ENCODE results near the gene CAPN8.

CAPN8 gene

DNA sequence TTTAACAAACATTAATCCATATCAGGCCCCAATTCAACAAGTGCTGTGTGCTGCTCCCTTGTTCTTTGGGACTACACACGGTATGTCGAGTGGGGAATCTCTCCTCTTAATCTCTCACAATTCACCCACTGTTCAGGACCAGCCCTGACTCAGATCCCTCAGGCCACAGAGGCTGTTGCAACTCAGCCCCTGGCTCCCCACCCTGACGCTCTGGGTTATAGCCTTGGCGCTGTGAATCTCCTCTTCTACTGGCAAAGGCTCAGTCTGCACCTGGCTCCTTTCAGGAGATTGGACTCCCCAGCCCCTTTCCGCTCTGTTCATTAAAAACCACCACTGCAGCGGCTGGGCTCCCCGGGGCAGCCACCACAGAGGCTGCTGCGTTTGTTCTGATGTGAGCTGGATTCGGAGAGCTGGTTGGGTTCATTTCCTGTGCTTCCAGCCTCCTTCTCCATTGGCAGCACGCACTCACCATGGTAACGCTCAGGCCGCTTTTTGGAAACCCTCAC lies 13.0 kb downstream of the CAPN8 start:
- no peak for DNase-seq

DNA sequence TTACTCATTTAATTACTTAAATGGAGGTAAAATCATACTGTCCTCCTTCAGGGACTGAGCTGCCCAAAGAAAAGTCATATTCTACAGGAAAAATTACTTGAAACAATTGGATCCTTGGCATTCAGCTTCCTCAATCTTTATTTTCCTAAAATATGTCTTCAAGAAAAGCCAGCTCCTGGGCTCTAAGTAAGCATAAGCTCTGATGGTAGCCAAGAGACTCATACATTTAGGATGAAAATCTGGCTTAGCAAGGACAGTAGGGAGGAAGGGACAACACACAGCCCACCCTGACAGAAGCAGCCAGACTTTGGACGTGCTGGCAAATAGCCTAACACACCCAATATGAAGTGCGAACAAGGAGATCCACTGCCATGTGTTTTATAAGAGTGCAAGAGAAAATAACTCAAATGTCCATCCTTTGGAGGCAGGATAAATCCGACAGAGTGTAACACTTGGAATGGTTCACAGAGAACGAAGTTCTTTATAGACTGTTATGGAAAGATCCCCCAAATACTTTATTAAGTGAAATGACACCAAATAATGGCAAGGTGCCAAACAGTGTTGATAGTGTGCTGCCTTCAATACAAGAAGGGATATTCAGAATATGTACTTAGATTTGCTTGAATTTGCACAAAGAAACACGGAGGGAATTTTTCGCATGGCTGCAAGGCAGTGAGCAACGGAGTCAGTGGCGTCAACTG lies 14.1 kb downstream of the CAPN8 start:
- DNase-seq: no peak

DNA sequence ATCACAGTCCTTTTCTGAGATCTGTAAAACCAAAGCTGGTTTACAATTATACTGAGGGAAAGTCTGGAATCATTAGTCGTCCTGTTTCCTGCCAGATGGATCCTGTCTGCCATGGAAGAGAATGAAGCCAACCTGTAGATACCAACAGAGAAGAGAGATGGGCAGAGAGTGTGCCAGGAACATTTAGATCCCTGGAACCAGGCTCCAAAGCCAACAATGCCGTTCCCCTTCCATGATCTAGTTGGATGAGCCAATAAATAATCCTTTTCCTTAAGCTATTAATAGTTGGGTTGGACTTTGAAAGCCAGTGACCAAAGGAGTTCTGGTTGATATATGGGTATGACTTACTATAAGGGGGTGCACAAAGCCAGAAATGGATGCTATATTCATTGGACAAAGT lies 15.0 kb downstream of the CAPN8 start:
- no peak for DNase-seq

DNA sequence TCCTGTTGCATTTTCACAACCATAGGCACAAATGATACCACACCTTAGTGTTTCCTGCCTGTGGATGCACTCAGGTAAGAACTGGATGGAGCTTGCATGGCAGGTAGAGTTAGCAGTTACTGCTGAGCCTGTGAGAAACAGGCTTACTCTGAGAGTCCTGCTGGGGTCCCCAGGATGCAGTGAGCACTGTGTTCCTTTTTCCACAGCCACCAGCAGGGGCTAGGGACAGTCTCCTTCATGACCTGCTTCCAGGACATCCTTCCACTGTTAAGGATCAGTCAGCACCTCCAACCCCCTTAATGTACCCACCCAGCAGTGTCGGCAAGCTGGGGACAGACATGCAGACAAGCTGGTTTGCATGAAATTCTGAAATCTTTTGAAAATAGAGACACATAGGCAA lies 16.3 kb downstream of the CAPN8 start:
- DNase-seq: no peak

DNA sequence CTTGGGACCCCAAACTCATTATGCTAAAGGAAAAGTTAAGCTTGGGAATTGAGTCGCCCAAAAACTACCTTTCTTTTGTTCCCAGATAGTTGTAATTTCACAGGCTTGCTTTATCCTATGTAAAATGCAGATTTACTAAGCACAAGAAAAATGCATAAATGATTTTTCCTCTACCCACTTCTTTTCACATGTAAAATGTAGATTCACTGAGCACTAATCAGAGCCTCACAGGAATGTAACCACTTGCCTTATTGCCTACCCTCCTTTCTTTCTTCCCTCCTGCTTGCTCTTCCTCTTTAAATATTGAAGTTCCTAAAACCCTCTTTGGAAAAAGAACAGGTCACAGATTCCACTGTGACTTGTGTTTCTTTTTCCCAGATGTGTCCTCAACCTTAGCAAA lies 18.3 kb downstream of the CAPN8 start:
- DNase-seq: no peak

DNA sequence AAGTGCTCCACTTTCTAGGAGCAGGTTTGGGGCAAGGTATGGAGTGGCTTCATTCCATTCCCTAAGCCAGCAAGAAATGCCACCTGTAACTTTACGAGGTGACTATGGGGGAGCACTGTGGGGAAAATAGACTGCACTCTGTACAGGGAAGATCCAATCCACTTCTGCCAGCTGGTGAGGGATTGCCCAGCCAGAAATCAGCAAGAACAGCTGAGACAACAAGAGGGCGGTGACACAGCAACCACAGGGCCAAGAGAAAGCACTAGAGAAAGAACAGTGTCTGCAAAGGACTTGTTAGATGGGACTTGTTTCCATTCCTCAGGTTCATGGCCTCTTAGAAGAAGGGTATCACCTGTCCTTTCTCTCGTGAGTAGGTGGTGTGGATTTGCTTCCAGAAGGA lies 19.6 kb downstream of the CAPN8 start:
- peak; percentile 89 for DNase-seq

DNA sequence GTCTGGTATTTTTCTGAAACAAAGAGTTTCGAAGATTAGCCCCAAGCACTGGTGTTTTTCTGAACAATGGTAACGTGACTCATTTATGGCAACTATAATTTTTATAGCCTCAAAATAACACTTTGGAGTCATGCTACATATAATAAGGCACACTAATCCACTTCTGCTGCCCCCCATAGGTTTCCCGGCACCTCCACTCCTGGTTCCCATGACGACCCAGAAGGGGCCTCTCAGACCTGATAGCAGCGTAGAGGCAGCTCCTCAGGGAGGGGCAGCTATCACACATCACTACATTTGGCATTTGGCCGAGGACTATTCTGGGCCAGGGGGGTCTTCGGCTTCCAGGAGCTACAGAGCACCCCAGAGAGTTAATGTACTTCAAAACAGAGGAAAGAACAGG lies 23.3 kb downstream of the CAPN8 start:
- DNase-seq: no peak

DNA sequence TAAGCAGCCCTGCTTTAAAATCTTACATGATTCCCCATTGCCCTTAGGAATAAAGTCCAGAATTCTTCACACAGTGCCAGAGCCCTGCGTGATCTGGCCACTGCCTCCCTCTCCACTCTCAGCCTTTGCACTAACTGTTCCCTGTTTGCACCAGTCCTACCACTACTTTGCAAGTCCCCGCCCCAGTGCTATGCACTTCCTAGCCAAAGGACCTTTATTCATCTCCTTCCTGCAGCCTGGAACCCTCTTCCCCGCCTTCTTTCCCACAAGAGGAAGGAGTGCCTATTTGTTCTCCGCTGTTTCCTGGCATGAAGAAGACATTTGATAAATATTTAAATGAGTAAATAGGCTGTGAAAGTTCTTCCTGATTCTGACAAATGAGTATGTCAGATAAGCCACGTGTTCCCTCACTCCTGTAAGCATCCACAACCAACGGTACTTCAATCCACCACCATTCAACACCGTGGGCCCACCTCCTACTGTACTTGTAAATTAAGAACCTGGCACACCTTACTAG lies 23.9 kb downstream of the CAPN8 start:
- DNase-seq: no peak

DNA sequence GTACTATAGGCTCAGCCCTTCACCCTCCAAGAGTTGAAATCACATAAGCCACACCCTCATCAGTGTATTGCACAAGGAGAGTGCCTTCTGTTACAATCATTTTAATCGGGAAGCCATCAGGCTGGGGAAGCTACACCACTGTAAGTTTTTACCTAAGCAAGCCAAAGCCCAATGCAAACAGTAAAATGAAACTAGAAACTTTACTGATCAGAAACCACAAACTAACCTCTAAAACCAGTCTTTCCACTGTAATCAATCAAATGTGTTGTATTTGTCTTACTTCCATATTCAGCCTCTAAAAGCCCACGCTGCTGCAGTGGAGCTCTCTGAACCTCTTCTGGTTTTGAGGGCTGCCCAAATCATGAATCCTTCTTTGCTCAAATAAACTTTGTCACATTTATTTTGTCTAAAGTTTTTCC lies 26.2 kb downstream of the CAPN8 start:
- peak; percentile 17 for DNase-seq

DNA sequence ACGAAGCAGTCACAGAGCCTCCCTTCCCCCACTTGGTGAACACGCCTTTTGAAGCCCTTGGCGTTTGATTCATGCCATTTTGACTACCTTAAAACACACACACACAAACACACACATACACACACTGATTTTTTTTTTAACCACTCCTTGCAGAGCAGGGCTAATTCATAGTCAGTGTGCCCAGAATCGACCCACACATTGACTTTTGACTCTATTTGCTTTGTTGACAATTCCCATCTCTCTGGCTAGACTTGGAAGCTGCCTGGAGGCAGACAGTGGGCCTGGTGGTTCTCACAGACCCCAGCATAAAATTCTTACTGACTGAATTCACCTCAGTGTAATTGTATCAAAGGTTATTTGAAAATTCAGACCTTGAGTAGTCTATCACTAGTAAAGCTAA lies 30.3 kb downstream of the CAPN8 start:
- no peak for DNase-seq

DNA sequence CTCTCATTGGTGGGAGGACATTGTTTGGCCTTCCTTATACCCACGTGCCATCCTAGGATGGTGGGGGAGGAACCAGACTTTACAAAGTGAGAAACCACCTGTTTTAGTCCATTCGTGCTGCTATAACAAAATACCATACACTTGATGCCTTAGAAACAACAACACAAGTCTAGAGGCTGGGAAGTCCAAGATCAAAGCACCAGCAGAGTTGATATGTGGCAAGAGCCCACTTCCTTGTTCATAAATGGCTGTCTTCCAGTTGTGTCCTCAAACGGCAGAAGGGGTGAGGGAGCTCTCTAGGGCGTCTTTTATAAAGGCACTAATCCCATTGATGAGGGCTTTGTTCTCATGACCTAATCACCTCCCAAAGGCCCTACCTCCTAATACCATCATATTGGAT lies 31.1 kb downstream of the CAPN8 start:
- no peak for DNase-seq

DNA sequence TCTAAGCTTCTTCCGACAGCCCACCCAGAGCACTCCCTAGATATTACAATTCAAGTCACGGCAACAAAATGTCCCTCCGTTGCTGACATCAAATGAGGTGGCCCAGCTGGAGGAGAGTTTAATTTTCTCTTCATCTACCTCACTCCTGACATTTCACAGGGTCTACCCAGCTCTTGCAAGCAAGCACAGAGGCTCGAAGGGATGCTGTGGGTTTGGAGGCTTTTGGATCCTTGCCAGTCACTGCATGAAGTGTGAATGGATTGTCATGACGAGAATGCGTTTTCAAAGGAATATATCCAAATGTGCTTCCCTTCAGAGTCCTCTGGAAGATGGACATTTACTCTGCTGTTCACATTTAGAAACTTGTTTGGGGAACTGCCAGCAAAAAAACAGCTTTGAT lies 33.5 kb downstream of the CAPN8 start:
- peak; percentile 50 for DNase-seq

DNA sequence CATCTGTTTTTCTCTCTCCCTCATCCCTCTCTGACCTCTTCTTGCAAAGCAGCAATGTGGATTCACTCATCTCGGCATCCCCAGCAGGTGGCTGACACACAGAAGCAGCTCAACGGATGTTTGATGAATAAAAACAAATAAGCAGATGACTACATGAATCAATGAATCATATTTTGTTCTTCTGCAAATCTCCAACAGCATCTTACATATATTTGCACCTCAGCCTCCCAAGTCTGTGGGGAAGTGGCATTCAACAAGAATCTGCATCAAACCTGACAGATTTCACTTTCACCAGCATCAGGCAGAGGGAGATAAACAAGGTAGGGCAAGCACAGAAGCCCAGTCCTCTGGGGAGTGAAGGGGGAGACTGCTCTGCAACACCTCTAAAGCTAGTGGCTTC lies 34.0 kb downstream of the CAPN8 start:
- peak; percentile 56 for DNase-seq

DNA sequence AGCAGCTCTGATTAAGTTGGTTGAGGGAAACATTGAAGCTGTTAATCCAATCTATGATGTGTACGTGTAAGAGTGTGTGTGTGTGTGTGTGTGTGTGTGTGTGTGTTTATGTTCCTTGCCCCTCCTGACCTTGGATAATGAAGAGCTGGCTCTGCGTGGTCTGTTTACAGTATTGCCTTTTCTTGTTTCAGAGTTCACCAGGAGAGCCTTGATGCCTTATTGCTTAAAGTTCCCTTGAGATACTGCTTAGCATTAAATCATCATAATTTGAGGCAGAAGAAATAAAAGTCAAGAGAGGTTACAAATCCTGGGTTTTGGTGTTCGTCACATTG lies 36.4 kb downstream of the CAPN8 start:
- DNase-seq: no peak

DNA sequence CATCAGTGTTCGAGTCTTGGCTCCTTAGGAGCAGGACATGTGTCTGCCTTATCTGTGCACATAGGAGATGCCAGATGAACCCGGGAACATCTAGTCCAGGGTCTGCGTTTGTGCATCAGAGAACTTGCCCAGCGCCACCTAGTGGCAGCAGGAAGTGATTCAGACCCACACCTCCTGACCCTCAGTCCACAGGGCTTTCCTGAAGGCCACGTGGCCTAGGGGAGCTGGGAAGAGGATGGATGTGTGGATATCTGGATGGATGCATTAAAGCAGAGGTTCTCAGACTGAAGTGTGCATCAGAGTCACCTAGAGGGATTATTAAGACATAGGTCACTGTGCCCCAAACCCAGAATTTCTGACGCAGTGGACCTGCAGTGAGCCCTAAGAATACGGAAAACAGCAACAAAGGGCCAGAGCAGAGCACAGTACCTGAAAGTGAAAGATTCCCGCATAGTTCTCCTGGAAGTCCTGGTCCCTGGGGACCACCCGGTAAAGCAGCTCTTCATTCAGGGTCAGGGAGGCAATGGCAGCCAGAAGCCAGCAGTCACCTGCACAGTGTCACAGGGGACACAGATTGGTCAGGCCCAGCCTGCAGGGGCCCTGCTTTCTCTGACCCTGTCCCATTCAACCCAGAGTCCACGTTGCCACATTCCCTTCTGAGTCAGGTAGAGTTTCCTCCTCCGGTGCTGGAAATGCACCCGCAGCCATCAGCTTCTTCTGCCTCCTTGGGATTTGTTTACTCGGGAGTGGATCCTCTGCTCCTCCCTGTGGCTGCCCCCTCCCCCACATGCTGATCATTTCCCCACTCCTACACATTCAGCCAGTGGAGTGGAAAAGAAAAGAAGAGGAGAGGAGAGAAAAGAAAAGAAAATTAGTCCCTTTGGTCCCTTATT lies 37.0 kb downstream of the CAPN8 start:
- no peak for DNase-seq

DNA sequence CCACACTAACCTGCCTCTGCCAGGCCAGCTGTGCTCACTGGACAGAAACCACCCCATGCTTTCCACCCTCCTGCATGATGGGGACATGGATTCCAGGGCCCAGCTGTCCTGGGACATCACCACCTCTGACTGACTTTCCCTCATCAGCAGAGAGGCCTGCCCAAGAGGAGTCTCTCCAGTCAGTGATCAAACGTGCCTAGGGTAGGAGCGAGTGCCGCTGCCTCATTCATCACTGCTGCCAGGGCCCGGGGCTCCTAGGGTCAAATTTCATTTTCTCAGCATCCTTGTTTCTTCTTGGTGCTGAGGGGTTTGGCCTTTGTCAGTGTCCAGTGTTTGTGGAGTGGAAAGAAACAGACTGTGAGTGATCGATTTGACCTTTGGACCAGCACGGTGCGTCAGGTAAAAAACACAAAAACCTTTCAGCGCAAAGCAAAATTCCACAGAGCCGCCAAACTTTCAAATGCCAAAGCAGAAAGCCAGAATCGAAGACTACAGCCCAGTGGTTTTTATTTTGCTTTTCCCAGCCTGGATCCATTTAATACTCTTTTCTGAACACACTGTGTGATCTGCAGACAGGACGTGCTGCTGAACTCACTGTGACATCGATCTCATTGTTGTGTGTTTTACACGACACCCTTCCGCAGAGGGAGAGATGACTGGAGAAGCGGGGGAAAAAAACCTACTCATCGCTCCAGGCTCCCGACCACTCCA lies 43.2 kb downstream of the CAPN8 start:
- no peak for DNase-seq

DNA sequence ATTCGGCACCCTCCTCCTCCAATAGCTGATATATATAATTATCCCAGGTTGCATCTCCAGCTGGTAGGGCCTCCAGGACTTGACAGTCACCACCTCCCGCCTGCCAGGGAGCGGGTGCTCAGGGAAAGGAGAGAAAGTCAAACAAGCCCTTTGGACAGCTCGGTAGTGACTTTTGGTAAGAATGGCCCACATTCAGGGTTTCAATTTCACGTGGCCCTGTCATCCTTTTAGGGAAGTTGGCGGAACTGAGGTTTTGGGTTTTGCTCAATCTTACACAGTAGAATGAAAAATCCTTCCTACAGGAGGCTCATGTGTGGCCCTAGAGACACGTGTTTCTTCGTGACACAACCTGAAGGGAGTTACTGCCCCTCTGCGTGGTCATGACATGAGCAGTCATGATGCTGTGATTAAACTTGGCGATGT lies 44.2 kb downstream of the CAPN8 start:
- no peak for DNase-seq

DNA sequence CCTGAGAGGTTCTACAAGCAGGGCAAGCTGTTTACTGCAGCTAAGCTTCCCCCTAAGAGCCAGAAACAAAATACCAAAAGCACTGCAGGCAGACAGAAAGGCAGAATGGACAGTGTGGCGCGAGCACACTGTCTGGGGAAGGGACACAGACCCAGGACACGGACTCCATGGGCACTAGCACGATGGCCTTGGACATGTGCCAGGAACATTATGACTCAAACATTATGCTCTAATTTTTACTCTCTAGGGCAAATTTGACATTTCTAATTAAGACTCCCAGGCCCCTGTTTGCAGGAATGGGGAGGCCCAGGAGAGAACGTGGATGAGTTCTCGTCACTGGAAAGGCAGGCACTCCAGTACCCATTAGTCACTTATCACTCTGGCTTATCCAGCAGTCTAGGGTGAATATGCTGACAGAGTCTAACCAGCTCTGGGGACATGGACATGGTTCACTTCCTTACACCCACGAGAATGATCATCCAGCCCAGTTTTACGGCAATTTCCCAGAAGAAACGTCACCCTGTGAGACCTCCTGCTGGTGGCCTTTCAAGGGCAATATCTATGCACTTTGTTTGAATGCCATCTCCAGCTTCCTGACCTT lies 45.1 kb downstream of the CAPN8 start:
- no peak for DNase-seq

DNA sequence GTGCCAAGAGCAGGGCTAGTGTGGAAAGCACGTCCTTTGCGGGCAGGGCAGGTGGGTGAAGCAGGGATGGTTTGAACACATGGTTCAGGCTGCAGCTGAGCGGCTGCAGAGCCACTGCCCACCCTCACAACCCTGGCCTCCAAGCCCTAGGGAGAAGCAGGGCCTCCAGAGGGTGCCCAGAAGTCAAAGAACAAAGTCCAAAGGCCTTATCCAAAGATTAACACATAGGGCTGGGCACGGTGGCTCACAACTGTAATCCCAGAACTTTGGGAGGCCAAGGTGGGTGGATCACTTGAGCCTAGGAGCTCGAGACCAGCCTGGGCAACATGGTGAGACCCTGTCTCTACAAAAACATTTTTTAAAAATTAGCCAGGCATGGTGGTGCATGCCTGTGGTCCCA lies 46.8 kb downstream of the CAPN8 start:
- no peak for DNase-seq

DNA sequence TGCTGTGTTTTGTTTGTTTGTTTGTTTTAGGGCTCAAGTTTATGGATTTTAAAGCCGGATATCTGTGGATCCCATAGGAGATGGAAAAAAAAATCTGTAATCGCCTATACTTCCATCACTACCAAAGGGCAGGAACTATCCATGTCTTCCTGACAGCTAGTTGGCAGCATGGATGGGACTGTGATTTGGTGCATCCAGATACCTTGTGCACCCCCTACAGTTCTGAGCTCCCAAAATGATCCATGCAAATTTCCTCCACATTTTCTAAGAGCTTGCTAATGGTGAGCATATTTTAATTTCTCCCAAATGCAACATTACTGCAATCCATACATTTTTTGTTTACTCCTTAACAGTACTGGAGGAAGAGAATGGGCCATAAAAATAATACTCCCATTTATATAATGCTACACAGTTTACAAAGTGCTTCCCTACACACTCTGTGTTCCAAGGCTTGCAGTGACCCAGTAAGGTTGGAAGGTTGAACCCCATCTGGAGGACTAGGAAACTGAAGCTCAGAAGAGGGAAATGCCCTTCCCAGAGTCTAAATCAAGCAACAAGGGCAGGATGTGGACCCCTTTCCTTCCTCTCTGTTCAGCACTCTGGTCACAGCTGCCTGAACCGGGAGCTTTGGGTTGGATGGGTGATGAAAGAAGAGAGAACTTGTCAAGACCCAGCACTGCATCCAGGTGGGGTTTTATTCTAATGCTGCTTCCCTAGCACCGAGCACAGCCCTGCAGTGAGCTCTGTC lies 48.0 kb downstream of the CAPN8 start:
- DNase-seq: no peak

DNA sequence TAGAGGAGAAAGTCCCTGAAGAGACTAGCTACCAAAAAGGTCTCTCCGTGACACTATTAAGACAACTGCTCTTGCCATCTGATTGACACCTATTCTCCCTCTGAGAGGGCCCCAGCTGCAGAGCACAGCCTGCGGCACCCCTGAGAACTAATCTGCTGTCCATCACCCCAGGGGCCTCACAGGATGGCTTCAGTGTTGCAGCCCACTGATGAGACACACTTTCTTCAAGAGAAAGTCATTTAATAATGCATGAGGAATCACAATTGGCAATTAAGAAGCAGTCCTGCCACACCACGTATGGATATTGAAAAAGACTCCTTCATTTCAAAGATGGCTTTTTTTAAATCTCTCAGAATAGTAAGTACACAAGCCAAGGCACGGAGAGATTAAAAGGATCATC lies 48.9 kb downstream of the CAPN8 start:
- no peak for DNase-seq

DNA sequence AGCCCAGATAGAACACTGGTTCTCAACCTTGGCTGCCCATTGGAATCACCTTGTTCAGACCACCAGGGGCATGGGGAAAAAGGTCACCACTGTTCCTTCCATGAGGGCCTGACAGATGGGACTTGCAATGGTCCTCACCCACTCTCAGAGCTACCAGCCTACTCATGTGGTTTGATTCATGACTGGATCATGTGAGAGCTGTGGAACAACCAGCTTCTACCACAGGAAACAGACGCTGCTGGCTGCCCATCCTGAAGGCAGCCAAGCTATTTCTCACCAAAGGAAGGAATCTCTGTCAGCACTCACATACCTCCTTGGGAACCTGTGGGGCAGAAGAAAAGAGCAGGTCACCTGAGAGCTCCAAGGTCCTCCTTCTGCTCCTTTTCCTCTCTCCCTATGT lies 53.6 kb downstream of the CAPN8 start:
- DNase-seq: no peak

All from NCI-H510A treated with DMSO at 0.1 percent for 48 hours (cell line).